ENCODE measurements around the gene PRKCZ.
"Not testable (repeated sequence)": the region's sequence is repeated elsewhere in the genome, so short reads cannot be mapped to it uniquely, and the experiment has no call there.

PRKCZ gene

GRCh38 chr1:2090216-2090890 is 40.1 kb downstream of the PRKCZ start:
- no peak for DNase-seq

- no peak for DNase-seq
Measured at GRCh38 chr1:2091611-2092604, 41.7 kb downstream of the PRKCZ start.

- DNase-seq: no peak
Measured at GRCh38 chr1:2093055-2093454, 42.8 kb downstream of the PRKCZ start.

- DNase-seq: no peak
Measured at GRCh38 chr1:2093636-2094035, 43.4 kb downstream of the PRKCZ start.

- not testable (repeated sequence) for DNase-seq
Measured at GRCh38 chr1:2094269-2095158, 44.3 kb downstream of the PRKCZ start.

GRCh38 chr1:2095394-2095793 is 45.2 kb downstream of the PRKCZ start:
- no peak for DNase-seq

- DNase-seq: no peak
Measured at GRCh38 chr1:2095981-2096736, 45.9 kb downstream of the PRKCZ start.

- no peak for DNase-seq
Measured at GRCh38 chr1:2097386-2098300, 47.4 kb downstream of the PRKCZ start.

- DNase-seq: no peak
Measured at GRCh38 chr1:2098301-2098698, 48.1 kb downstream of the PRKCZ start.

- DNase-seq: no peak
Measured at GRCh38 chr1:2098839-2099785, 48.9 kb downstream of the PRKCZ start.

- DNase-seq: no peak
Measured at GRCh38 chr1:2099886-2100779, 49.9 kb downstream of the PRKCZ start.

- DNase-seq: no peak
Measured at GRCh38 chr1:2100780-2101108, 50.5 kb downstream of the PRKCZ start.

- DNase-seq: no peak
Measured at GRCh38 chr1:2101531-2101930, 51.3 kb downstream of the PRKCZ start.

GRCh38 chr1:2101946-2102345 is 51.7 kb downstream of the PRKCZ start:
- DNase-seq: no peak

- DNase-seq: no peak
Measured at GRCh38 chr1:2102753-2103152, 52.5 kb downstream of the PRKCZ start.

- DNase-seq: no peak
Measured at GRCh38 chr1:2103266-2103900, 53.2 kb downstream of the PRKCZ start.

GRCh38 chr1:2103901-2104590 is 53.8 kb downstream of the PRKCZ start:
- DNase-seq: no peak
